HCT116 (cell line): ENCODE results near the gene ATF7.

Source experiments
- CEBPB ChIP-seq: IDR thresholded peaks from 2 replicates; pipeline ENCODE4 v1.6.1; 2012; ENCODE audit warnings: low read depth
- EGR1 ChIP-seq: IDR thresholded peaks from 2 replicates; pipeline ENCODE4 v1.6.1; 2012; ENCODE audit warnings: low read depth
- EZH2 ChIP-seq: fragments of 200-600 bp; sonication (generic); IDR thresholded peaks from 2 replicates; pipeline ENCODE4 v1.6.1; 2017; ENCODE audit warnings: antibody characterized with exemption, mixed run types
- JUND ChIP-seq: IDR thresholded peaks from 2 replicates; pipeline ENCODE4 v1.6.1; 2012
- POLR2A ChIP-seq: IDR thresholded peaks from 2 replicates; pipeline ENCODE4 v1.7.0; 2011; ENCODE audit warnings: borderline replicate concordance; ENCODE audit not compliant: insufficient read depth, insufficient read length; ENCODE audit errors: extremely low read depth
- SRF ChIP-seq: IDR thresholded peaks from 2 replicates; pipeline ENCODE4 v1.6.1; 2012; ENCODE audit warnings: low read depth
- YY1 ChIP-seq: IDR thresholded peaks from 2 replicates; pipeline ENCODE4 v1.6.1; 2011; ENCODE audit warnings: low read length, low read depth, moderate library complexity, mild to moderate bottlenecking; ENCODE audit not compliant: insufficient replicate concordance; ENCODE audit errors: extremely low read depth
- ZNF274 ChIP-seq: fragments of 200-500 bp; sonication (Bioruptor generic); IDR thresholded peaks from 2 replicates; pipeline ENCODE4 v1.6.1; 2014; ENCODE audit warnings: mild to moderate bottlenecking, low read depth, low read length, inconsistent platforms
- TF ChIP-seq, protein P1 (sequence below): IDR thresholded peaks from 2 replicates; pipeline ENCODE4 v1.6.1; 2012
- TF ChIP-seq, protein P2 (sequence below), 3 experiments: fragments of 200-600 bp in 1 of 3; sonication (generic) in 1 of 3; IDR thresholded peaks in 2 of 3; conservative IDR thresholded peaks in 1 of 3; 2 replicates each; pipeline ENCODE4 v1.5.1; 2012 to 2017; ENCODE audit warnings: low read depth in 2 of 3, low read length in 2 of 3, antibody characterized with exemption in 1 of 3, borderline replicate concordance in 1 of 3, control low read depth in 1 of 3, mild to moderate bottlenecking in 1 of 3, mixed read lengths in 1 of 3, mixed run types in 1 of 3, moderate library complexity in 1 of 3; ENCODE audit not compliant: insufficient read depth in 1 of 3
- TF ChIP-seq, protein P3 (sequence below): IDR thresholded peaks from 2 replicates; pipeline ENCODE4 v1.6.1; 2012; ENCODE audit warnings: low read depth

DNA sequence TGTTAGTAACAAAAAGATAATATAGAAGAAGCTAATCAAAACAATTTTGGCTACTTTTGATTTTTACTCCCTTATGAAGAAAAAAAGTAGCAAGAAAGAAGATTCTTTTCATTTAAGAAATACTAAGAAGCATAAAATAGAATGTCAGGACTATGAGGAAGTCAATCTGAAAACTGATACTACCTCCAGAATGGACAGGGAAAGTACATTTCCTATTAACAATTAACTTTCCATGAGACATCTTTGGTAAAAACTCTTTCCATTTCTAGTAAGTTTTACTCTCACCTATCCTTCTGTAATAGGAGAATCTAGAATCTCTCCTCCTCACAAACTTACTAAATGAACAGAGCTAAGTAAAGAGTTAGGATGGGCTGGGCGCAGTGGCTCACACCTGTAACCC is 67.6 kb downstream of the ATF7 start:
- TF ChIP-seq, protein P1, sequence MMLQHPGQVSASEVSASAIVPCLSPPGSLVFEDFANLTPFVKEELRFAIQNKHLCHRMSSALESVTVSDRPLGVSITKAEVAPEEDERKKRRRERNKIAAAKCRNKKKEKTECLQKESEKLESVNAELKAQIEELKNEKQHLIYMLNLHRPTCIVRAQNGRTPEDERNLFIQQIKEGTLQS, result no peak
- TF ChIP-seq SRF (no peak), CEBPB (no peak), EGR1 (no peak), EZH2 (no peak), POLR2A (no peak), ZNF274 (no peak), YY1 (no peak), JUND (no peak)
- TF ChIP-seq, protein P2, sequence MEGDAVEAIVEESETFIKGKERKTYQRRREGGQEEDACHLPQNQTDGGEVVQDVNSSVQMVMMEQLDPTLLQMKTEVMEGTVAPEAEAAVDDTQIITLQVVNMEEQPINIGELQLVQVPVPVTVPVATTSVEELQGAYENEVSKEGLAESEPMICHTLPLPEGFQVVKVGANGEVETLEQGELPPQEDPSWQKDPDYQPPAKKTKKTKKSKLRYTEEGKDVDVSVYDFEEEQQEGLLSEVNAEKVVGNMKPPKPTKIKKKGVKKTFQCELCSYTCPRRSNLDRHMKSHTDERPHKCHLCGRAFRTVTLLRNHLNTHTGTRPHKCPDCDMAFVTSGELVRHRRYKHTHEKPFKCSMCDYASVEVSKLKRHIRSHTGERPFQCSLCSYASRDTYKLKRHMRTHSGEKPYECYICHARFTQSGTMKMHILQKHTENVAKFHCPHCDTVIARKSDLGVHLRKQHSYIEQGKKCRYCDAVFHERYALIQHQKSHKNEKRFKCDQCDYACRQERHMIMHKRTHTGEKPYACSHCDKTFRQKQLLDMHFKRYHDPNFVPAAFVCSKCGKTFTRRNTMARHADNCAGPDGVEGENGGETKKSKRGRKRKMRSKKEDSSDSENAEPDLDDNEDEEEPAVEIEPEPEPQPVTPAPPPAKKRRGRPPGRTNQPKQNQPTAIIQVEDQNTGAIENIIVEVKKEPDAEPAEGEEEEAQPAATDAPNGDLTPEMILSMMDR (IDR thresholded peaks at IDR 0.05 in 2 of 3, conservative IDR thresholded peaks at IDR 0.05 in 1 of 3; ENCODE audit: borderline replicate concordance in 1 of 3, insufficient read depth in 1 of 3, low read depth in 2 of 3, low read length in 2 of 3), result no peak
- TF ChIP-seq, protein P3, sequence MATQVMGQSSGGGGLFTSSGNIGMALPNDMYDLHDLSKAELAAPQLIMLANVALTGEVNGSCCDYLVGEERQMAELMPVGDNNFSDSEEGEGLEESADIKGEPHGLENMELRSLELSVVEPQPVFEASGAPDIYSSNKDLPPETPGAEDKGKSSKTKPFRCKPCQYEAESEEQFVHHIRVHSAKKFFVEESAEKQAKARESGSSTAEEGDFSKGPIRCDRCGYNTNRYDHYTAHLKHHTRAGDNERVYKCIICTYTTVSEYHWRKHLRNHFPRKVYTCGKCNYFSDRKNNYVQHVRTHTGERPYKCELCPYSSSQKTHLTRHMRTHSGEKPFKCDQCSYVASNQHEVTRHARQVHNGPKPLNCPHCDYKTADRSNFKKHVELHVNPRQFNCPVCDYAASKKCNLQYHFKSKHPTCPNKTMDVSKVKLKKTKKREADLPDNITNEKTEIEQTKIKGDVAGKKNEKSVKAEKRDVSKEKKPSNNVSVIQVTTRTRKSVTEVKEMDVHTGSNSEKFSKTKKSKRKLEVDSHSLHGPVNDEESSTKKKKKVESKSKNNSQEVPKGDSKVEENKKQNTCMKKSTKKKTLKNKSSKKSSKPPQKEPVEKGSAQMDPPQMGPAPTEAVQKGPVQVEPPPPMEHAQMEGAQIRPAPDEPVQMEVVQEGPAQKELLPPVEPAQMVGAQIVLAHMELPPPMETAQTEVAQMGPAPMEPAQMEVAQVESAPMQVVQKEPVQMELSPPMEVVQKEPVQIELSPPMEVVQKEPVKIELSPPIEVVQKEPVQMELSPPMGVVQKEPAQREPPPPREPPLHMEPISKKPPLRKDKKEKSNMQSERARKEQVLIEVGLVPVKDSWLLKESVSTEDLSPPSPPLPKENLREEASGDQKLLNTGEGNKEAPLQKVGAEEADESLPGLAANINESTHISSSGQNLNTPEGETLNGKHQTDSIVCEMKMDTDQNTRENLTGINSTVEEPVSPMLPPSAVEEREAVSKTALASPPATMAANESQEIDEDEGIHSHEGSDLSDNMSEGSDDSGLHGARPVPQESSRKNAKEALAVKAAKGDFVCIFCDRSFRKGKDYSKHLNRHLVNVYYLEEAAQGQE, result no peak
